ENCODE measurements around the gene DCDC2B.

DCDC2B gene

DNA sequence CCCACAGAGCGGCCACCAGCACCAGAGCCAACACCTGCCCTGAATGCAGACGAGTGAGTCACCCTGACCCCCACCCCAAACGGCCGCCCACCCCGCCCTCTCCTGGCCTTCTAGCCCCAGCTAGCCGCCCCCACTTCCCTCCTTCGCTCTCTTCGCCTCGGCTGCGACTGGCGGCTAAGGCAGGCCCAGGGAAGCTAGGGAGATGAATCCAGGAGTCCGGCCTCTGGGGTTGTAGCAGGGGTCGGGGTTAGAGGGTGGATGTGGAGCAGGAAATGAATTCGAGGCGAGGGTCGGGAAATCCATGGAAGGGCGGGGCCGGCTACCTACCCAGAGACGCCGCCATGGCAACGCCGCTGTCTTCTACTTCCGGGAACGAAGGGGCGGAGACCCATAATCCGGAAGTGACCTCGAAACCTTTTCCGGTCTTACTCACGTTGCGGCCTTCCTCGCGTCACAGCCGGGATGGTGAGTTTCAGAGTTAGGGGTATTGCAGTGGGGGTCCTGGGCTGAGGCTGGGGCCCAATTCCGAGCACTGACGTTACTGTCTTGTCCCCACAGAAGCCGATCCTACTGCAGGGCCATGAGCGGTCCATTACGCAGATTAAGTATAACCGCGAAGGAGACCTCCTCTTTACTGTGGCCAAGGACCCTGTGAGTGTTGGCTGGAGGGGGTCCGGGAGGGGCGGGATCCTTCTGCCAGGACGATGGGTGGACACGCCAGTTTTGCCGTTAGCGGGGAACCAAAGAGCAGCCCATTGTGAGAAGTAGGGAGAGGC is 13.3 kb downstream of the DCDC2B start, which contains the start of the genes EIF3I and TMEM234:
EIF3I (plus strand) TSS at position 428 of the 776 bp plus-strand sequence; CDS start at position 463, 35 bp downstream.
TMEM234 (minus strand) TSS at position 374 of the 776 bp plus-strand sequence; CDS start at position 343, 31 bp downstream.
- in situ Hi-C loops (cut with HindIII; ENCODE audit: low sequenced_read_pairs), result no loop called here

DNA sequence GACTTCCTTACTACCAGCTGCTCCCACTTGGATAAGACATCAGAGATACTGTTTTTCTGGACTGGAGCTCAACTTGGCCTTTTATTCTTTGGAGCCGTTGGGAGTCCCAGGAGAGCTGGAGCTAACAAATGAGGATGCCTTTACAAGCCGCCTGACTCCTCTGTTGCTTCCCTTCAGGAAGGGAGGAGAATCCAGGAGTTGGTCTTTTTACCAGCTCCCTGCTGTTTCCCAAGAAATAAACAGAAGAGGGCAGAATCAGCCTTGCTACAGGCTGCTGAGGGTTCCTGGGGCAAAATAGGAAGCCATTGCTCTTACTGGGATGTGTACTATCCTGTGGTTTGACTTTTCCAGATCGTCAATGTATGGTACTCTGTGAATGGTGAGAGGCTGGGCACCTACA is 14.8 kb downstream of the DCDC2B start:
- in situ Hi-C loops (cut with HindIII; ENCODE audit: low sequenced_read_pairs), result no loop called here

DNA sequence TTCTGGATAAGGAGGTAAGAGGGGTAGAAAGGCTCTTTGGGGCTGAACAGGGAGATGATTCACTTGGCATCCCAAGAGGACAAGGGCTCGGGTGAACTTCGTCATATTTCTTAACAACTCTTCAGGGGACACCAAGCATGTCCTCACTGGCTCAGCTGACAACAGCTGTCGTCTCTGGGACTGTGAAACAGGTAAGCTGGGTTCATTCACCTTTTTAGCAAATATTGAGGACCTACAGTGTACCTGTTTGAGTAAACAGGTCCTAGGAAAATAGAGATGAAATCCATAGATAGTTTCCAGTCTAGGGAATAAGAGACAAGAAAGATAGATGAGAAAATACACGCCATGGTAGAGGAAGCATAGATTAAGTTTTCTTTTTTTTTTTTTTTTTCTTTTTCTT is 15.4 kb downstream of the DCDC2B start:
- in situ Hi-C loops (cut with HindIII; ENCODE audit: low sequenced_read_pairs), result no loop called here

DNA sequence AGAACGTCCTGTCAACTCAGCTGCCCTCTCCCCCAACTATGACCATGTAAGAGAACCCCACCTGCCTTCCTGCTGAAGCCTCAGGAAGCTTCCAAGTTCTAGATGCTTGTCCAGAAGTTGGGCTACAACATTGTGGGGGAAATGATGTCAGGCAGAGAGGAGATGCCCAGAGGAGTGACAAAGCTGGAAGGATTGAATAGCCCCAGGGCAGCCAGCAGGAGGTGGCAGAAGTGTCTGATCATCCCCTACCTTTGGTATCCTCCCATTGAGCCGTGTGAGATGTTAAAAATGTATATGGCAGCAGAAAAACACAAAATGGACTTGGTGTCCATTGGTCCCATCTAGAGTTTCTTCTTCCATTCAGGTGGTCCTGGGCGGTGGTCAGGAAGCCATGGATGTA is 19.9 kb downstream of the DCDC2B start:
- in situ Hi-C loops (cut with HindIII; ENCODE audit: low sequenced_read_pairs), result no loop called here

DNA sequence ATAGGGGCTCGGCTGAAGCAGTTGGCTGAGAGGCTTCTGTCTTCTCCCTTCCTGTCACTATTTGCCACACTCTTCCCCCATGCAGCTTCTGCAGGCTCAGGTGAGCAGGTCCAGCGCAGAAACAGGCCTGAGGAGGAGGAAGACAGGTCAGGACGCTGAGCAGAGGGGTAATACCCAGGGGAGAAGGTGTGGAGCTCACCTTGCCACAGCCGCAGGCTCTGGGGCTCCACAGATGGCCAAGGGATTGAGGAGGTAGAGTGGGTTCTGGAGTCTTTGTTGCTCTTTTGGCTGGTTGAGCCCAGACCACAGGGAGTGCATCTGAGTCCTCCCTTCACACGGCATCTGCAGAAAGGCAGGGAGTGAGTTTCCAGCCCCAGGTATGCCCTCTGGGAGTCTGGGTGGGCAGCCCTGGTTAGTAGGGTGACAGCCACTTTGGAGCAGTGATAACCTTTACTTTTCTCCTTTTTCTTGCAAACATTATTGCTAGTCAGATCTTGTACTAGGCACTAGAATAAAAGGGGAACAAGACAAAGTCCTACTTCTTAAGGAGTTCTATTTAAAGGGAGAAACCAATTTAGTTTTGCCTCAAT is 23.0 kb downstream of the DCDC2B start:
- in situ Hi-C loops (cut with HindIII; ENCODE audit: low sequenced_read_pairs), result no loop called here

DNA sequence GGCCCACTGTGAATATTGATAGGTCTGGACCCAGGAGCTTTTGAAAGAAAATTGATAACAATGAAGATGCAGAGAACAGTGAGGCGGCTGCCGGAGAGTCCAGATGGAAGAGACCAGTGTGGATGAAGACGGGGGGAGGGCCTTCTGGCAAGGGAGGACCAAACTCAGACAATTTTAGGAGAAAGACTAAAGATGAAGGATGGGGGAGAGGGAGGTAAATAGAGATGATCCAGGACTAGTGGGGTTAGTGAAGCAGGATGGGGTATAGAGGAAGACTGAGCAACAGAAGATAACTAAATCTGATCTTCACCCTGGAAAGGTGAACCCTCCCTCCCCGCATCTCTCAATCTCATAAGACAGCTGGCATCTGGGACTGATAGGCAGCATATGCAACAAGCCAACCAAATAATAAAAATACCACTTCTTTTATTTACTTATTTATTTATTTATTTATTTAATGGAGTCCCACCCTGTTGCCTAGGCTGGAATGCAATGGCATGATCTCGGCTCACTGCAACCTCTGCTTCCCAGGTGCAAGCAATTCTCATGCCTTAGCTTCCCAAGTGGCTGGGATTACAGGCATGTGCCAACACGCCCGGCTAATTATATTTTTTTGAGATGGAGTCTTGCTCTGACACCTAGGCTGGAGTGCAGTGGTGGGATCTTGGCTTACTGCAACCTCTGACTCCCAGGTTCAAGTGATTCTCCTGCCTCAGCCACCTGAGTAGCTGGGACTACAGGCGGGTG is 23.8 kb downstream of the DCDC2B start:
- in situ Hi-C loops (cut with HindIII; ENCODE audit: low sequenced_read_pairs), result no loop called here

DNA sequence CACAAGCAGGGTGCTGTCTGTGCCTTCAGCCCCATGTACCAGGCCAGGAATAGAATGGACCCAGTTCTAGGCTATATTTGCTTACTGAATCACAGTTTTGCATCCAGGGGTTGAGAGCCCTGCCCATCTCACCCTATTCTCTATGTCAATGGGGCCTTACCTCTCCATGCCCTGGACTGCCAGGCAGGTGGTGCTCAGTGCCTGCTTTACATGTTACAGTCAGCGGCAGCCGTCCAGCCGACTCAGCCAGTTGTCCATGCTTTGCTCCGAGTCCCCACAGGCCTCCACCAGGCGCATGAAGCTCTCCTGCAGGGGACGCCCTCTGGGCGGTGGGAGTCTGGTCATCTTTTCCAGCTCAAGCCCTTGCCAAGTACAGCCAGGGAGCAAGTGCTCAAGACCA is 25.9 kb downstream of the DCDC2B start:
- in situ Hi-C loops (cut with HindIII; ENCODE audit: low sequenced_read_pairs), result no loop called here

DNA sequence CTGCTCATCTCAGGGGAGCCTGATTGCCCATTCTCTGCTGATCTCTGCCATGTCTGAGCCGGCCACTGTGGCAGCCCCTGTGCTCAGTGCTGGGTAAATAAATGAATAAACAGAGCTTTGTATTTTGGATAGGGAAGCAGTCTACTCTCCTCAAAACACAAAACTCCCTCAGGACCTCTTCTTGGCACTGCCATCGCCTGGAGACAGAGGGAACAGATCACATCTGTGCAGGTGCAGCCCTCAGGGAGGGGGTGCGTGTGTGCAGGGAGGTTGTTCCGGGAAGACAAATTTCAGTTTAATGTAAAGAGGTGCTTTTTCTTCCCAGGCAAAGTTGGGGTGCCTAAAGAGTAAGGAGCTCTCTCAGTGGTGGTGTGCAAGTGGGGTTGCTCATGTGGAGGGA is 30.4 kb downstream of the DCDC2B start:
- in situ Hi-C loops (cut with HindIII; ENCODE audit: low sequenced_read_pairs), result no loop called here

DNA sequence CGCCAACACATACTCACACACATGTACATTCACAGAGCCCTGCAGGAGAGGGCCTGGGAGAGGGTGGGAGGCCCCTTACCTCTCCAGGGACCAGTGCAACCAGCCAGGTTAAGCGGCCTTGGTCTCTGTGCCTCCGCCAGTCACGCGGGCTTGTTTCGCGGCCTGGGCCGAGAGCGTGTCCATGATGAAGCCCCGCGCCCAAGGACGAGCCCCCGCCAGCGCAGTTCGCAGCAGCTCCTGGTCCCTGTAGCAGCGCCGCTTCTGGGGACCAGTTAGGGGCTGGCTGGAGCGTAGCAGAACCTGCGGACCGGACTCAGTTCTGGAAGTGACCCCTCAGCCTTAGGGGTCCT is 30.9 kb downstream of the DCDC2B start:
- in situ Hi-C loops (cut with HindIII; ENCODE audit: low sequenced_read_pairs), result no loop called here

DNA sequence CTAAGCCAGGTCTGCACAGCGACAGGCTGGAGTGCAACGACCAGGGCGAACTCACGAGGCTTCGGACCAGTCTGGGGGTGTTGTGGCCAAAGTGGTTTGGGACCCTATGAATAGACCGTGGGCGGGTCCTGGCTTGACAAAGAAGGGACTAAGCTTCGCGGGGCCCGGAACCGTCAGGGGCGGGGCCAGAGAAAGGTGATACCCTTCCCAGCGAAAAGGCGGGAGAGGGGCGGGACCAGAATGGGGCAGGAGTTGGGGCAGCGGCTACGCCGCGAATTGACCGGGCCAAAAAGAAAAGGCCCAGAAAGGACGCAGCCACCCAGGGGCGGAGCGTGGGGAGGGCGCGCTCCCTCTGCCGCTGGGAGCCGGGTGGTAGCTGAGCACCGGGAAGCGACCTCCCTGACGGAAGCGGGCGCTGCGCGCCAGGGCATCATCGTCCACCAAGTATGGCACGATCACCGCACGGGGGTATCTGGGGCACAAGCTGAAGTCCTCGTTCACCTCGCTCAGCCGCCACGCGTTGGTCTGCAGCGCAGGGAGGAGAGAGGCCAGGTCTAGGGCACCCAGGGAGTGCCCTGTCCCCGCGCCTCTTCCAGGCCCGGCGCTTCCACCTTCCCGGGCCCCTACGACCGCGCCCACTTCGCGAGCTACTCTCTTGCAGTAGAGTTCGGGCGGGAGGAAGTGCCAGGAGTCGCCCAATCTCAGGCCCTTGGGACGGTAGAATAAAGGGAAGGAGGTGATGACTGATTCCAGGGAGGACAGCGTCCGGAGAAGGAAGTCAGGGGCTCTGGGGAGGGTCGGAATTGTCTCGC is 31.5 kb downstream of the DCDC2B start:
- in situ Hi-C loops (cut with HindIII; ENCODE audit: low sequenced_read_pairs), result no loop called here

DNA sequence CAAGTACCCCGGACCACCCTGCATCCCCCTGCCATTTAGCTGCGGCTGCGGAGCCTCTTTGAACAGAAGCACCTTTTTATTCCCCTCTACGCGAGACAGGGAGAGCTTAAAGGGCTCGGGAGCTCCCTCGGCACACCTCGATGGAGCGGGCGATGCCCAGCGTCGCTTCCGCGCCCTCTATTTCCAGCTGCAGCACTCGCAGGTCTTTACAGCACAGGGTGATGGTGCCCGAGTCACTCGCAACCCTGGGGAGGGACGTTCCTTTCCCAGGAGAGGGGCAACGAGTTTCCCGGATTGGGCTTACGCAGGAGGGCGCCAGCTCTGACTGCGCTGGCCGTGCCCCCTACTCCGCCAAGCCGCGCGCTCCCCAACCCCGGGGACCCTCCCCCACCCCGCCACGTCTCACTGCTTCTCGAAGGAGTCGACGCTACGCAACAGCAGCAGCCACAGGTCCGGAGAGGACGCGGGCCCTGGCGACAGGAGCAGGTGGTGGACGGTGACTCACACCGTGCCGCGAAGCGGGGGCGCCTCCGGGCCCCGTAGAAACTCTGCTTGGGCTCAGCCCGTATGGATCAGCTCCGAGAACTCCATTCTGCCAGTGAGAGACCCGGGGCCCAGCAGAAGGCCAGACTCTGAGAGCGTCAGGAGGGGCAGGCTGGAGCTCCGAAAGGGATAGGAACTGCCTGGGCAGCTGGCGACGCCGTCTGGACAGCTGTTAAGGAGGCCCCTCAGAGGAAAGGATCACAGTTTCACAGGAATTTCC is 32.3 kb downstream of the DCDC2B start:
- in situ Hi-C loops (cut with HindIII; ENCODE audit: low sequenced_read_pairs), result no loop called here

DNA sequence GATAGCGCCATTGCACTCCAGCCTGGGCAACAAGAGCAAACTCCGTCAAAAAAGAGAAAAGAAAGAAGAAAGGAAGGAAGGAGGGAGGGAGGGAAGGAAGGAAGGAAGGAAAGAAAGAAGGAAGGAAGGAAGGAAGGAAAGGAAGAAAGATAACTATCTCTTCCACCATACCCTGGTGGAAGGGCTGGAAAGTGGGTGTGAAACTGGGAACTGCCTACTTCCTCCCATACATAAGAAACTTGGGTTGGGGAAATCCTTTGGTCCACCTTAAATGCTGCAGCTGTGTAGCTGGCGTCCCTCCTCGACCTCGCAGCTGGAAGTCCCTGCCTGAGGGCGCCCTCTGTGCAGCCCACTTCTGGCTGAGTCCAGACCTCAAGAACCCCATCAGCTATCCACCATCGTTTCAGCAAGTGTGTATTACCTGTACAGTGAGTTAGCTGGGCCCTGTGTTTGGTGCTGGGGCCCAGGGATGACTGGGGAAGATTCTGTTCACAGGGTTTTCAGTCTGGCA is 33.5 kb downstream of the DCDC2B start:
- in situ Hi-C loops (cut with HindIII; ENCODE audit: low sequenced_read_pairs), result no loop called here

DNA sequence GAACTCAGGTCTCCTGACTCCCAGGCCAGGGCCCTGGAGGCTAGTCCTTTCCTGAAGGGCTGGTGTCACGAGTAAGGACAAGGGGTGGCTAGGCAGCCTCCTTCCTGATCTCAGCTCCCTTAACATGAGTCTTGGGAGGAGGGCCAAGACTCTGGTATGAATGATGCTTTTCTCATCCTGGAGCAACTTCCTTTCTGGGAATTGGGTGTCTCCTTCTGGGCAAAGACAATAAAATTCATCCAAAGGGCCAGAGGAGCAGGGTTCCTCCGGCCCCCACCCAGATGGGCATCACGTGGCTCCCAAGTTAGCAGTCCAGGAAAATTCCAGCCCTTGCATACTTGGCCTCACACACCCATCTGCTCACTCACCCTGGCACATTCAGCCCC is 38.0 kb downstream of the DCDC2B start, which contains the start of gene FAM167B:
FAM167B (plus strand) TSS at position 335 of the 386 bp plus-strand sequence. CDS start 200 bp downstream, outside the sequence.
- in situ Hi-C loops (cut with HindIII; ENCODE audit: low sequenced_read_pairs), result no loop called here

DNA sequence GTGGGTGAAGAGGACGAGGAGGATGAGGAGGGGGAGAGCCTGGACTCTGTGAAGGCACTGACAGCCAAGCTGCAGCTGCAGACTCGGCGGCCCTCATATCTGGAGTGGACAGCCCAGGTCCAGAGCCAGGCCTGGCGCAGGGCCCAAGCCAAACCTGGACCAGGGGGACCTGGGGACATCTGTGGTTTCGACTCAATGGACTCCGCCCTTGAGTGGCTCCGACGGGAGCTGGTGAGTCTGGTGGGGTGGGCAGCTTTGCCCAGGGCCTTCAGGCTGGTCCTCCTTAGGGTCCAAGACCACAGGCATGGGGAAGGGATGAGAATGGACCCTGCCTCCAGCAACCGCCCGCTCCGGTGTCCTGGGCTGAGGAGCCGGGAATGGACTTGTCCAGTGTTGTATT is 38.6 kb downstream of the DCDC2B start:
- in situ Hi-C loops (cut with HindIII; ENCODE audit: low sequenced_read_pairs), result no loop called here

DNA sequence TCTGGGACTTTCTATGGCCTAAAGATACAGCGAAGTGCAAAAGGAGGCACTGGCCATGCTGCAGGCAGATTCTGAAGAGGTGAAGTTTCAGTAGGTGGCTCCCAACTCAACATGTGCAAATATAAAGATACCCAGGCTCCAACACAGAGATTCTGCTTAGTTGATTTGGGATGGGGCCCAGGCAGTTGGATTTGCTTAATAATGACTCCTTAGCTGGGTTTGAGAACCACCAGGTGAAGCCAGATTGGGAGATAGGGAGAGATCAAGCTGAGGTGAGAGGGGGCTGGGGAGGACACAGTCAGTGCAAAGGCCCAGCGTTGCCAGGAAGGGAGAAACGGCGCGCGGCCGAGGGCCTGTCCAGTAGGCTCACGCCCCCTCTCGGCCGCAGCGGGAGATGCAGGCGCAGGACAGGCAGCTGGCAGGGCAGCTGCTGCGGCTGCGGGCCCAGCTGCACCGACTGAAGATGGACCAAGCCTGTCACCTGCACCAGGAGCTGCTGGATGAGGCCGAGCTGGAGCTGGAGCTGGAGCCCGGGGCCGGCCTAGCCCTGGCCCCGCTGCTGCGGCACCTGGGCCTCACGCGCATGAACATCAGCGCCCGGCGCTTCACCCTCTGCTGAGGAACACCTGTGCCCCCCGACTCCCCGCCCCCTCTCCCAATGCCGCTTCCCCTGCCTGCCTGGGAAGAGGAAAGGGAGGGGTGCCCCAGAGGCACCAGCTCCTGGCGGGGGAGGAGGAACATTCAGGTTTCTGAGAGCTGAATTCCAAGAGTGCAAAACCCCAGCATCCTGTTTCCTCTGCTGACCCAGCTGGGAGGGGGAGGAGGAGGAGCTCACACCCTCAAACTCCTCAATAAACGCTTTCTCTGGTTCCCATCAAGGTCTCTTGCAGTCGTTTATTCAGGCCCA is 39.3 kb downstream of the DCDC2B start:
- in situ Hi-C loops (cut with HindIII; ENCODE audit: low sequenced_read_pairs), result no loop called here

DNA sequence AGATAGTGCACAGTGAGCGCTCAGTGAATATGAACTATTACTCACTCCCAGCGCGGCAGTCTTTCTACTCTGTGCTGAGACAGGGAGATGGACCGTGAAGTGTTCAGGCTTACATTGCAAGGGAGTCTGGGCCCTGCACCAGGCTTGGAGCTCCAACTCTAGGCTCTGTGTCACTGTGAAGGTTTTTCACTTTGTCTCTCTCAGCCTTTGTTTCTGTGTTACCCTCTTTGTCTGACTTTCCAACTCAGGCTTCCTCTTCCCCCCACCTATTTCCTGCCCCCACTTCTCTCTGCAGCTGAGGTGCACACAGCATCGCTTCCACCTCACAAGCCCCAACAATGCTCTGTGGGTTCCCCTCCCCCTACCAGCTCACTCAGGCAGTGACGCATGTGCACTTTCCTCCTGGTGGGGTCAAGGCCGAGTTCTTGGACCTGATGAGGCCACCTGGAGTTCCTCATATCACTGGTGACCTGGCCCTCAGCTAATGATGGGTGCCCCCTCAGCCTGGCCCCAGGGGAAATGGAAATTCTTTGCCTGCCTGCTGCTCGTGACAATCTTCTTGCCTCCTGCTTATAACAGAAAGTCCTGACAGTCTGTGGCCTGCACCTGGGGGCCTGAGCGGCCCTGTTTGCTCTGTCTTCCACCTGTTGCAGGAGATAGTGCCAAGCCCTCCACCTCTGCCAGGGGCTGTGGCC is 41.1 kb downstream of the DCDC2B start:
- in situ Hi-C loops (cut with HindIII; ENCODE audit: low sequenced_read_pairs), result loop anchor here (5.0 kb wide), 1 partner anchor 47 kb away; no protein-coding TSS in a partner anchor

DNA sequence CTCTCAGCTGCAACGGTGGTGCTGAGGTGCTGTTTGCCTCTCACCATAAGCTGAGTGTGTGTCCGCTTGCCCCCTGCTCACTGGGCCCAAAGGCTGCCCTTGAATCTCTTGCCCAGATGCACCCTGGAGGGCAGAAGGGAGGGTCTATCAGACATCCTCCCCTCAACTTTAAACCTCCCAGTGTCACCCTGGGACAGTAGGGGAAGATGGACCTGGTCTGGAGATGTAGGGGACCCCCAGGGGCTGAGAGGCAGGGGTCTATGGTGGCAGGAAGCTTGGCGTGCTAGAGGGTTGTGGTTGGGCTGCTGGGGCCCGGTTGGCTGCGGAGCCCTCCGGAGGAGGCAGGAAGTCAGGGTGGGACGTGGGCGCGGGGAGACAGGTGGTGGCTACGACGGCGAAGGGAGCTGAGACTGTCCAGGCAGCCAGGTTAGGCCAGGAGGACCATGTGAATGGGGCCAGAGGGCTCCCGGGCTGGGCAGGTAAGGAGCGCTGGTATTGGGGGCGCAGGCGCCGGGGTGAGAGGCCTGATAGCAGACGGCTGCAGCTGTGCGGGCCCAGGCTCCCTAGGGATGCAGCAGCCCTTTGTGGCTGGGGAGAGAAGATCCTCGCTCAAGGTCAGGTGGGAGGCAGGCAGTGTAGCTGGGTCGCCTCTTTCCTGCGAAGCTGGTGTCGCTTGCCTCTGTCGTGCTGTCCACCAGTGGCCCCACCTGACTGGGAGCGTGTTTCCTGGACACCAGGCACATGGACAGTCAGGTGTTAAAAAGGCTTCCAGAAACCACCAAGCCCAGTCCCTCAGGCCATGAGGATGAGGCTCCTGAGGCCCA is 42.2 kb downstream of the DCDC2B start, which contains the start of gene LCK:
LCK (plus strand) TSS at position 373 of the 824 bp plus-strand sequence. CDS start 23,065 bp downstream, outside the sequence.
- in situ Hi-C loops (cut with HindIII; ENCODE audit: low sequenced_read_pairs), result loop anchor here (5.0 kb wide), 1 partner anchor 46 kb away; no protein-coding TSS in a partner anchor
